T-helper 2 cell treated with Interferon-gamma antibody and Interleukin-4, amounts not matched to agents 5 μg/mL and 100 μg/mL, for 36 hours (primary cell): ENCODE data around the gene ZNF91.
"Not testable (repeated sequence)": the region's sequence is repeated elsewhere in the genome, so short reads cannot be mapped to it uniquely, and the experiment has no call there.

Experiments used
- DNase-seq: peaks from one replicate; pipeline ENCODE4 v3.0.0; 2021; ENCODE audit warnings: low spot score
- H3K27ac Mint-ChIP-seq: one replicate; pipeline ENCODE4 v1.8.0; 2021; ENCODE audit warnings: mild to moderate bottlenecking, mixed read lengths
- H3K27me3 Mint-ChIP-seq: one replicate; pipeline ENCODE4 v1.8.0; 2021; ENCODE audit warnings: low read depth, mixed read lengths
- H3K36me3 Mint-ChIP-seq: one replicate; pipeline ENCODE4 v1.8.0; 2021; ENCODE audit warnings: low read depth, mixed read lengths
- H3K4me1 Mint-ChIP-seq: one replicate; pipeline ENCODE4 v1.8.0; 2021; ENCODE audit warnings: low read depth, mixed read lengths
- H3K4me3 Mint-ChIP-seq: one replicate; pipeline ENCODE4 v1.8.0; 2022; ENCODE audit warnings: mild to moderate bottlenecking, moderate library complexity, mixed read lengths
- H3K9me3 Mint-ChIP-seq: one replicate; pipeline ENCODE4 v1.8.0; 2021; ENCODE audit warnings: mixed read lengths

The ZNF91 gene

DNA sequence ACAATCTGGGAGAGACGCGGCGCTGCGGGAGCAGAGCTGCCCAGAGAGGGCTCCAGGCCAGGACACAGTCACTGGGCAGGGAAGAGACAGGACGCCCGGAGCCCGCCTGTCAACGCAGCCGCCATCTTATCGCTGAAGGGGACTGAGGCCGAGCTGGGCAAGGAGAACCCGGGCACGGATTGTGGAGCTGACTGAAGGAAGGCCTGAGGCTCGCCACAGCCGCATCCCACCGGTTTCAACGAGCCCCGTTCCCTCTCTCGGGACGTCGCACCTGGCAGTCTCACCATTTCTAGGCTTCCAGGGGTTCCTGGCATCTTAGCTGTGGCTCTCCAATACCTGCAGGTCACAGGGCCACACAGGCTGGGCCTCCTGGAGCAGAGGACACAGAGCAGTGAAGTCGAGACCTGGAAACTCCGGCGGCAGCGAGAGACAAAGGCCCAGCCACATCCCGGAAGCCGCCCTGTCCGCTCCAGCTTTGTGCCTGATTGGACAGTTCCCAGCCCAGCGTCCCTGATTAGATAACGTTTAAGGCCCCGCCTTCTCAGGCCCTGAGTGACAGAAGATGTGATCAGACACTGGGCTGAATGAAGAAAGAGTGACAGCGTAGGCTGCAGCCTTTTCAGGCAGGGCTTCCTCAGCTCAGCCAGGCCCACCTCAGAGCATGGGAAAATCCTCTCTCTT lies at the start of gene ZNF91:
Gene ZNF91 (minus strand): TSS at position 431 of the 681 bp plus-strand sequence. CDS start 117 bp downstream, at position 314.
- Mint-ChIP-seq H3K27ac (peak within 1 kb of the TSS; percentile 97), H3K9me3 (peaks cover 34% of the 10 kb centered on the region), H3K36me3 (peaks cover 42% of the 10 kb centered on the region), H3K27me3 (no peaks in the 10 kb centered on the region), H3K4me3 (peak within 1 kb of the TSS; percentile 97), H3K4me1 (peaks cover 3% of the 10 kb centered on the region)
- DNase-seq: peak; percentile 91

DNA sequence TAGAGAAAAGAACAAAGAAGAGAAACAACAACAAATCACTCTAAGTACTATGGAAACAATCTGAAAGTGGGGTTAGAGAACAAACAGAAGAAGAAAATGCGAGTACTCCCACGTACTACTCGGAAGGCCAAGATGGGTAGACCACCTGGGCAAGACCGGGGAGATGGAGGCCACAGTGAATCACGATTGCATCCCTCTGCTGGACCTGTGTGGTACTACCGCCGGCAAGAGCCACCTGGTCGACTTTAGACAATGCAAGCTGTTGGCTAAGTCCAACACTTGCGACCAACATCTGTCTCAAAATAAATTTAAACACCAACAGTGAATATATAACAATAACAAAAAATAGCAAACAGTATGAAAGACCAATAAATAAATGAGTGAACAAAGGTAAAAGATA lies 45.5 kb upstream of the ZNF91 start:
- Mint-ChIP-seq H3K4me3 (no peak overlapping the region), H3K27me3 (no peaks in the 10 kb centered on the region), H3K9me3 (peaks cover 76% of the 10 kb centered on the region), H3K36me3 (peaks cover 2% of the 10 kb centered on the region), H3K27ac (no peak overlapping the region), H3K4me1 (no peaks in the 10 kb centered on the region)
- DNase-seq: no peak

DNA sequence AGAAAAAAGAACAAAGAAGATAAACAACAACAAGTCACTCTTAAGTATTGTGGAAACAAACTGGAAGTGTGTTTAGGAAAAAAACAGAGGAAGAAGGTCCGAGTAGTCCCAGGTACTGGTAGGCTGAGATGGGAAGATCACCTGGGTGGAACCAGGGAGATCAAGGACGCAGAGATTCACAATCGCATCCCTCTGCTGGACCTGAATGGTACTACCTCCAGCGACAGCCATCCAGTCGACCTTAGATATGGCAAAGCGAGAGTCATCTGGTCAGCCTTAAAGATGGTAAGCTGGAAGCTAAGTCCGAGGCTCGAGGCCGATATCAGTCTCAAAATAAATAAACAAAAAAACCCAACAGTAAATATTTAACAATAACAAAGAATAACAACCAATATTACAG lies 44.9 kb upstream of the ZNF91 start:
- Mint-ChIP-seq H3K36me3 (peaks cover 2% of the 10 kb centered on the region), H3K4me1 (no peaks in the 10 kb centered on the region), H3K9me3 (peaks cover 72% of the 10 kb centered on the region)

DNA sequence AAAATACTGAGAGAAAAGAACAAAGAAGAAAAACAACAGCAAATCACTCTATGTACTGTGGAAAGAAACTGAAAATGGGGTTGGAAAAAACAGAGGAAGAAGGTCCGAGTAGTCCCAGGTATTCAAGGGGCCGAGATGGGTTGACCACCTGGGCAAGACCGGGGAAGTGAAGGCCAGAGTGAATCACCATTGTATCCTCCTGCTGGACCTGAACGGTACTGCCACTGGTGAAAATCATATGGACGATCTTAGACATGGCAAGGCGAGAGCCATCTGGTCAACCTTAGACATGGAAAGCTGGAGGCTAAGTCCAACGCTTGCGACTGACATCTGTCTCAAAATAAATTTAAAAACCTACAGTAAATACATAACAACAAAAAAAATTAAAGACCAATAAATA lies 44.4 kb upstream of the ZNF91 start:
- Mint-ChIP-seq H3K9me3 (peaks cover 71% of the 10 kb centered on the region), H3K4me1 (no peaks in the 10 kb centered on the region), H3K4me3 (no peak overlapping the region), H3K36me3 (peaks cover 2% of the 10 kb centered on the region), H3K27ac (no peak overlapping the region), H3K27me3 (no peaks in the 10 kb centered on the region)
- no peak for DNase-seq

More for the DNA sequence above, 44.9 kb upstream of the ZNF91 start:
- no peaks in the 10 kb centered on the region for H3K27me3 Mint-ChIP-seq
- H3K4me3 Mint-ChIP-seq: no peak overlapping the region
- no peak overlapping the region for H3K27ac Mint-ChIP-seq
- no peak for DNase-seq

DNA sequence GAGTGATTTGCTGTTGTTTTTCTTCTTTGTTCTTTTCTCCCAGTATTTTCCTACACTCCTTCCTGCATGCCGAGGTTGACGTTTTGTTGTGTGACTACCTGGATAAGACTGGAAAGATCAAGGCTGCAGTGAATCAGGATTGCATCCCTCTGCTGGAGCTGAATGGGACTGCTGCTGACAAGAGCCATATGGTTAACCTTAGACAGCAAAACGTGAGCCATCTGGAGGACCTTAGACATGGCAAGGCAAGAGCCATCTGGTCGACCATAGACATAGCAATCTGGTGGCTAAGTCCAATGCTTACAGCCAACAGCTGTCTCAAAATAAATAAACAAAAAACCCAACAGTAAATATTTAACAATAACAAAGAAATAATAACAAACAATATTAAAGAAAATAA lies 42.6 kb upstream of the ZNF91 start:
- H3K4me3 Mint-ChIP-seq: no peak overlapping the region
- peaks cover 2% of the 10 kb centered on the region for H3K36me3 Mint-ChIP-seq
- no peak for DNase-seq
- peaks cover 71% of the 10 kb centered on the region for H3K9me3 Mint-ChIP-seq
- H3K4me1 Mint-ChIP-seq: no peaks in the 10 kb centered on the region
- no peaks in the 10 kb centered on the region for H3K27me3 Mint-ChIP-seq
- H3K27ac Mint-ChIP-seq: no peak overlapping the region

GRCh38 chr19:23436944-23437343 lies 41.7 kb upstream of the ZNF91 start:
- Mint-ChIP-seq H3K27ac (no peak overlapping the region), H3K27me3 (no peaks in the 10 kb centered on the region), H3K4me3 (no peak overlapping the region), H3K36me3 (peaks cover 2% of the 10 kb centered on the region), H3K4me1 (no peaks in the 10 kb centered on the region), H3K9me3 (peaks cover 67% of the 10 kb centered on the region)
- DNase-seq: no peak

- no peak for DNase-seq
- Mint-ChIP-seq H3K9me3 (peaks cover 62% of the 10 kb centered on the region), H3K27me3 (no peaks in the 10 kb centered on the region), H3K4me1 (no peaks in the 10 kb centered on the region), H3K27ac (no peak overlapping the region), H3K4me3 (no peak overlapping the region), H3K36me3 (peaks cover 2% of the 10 kb centered on the region)
These were observed 41.0 kb upstream of the ZNF91 start for GRCh38 chr19:23436318-23436717.

DNA sequence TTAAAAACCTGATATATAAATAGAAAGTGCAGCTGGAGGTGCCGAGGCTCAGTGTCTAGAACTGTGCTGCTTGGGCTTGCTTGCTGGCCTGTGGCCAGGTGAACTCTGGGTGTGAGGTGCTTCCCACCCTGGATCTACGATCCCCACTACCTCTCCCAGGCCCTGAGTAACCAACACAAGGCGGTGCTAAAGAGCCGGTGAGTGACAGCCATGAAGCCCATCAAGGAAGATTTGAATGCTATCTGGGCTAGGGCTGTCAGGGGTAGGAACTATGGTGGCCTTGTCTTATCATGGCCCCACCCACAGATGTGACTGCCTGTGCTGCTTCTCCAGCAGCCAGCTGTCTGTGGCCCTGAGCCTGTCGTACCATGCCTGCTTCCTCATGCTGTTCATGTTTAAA lies 25.6 kb upstream of the ZNF91 start:
- Mint-ChIP-seq H3K9me3 (peaks cover 38% of the 10 kb centered on the region), H3K4me1 (peaks cover 1% of the 10 kb centered on the region), H3K4me3 (no peak overlapping the region), H3K27me3 (no peaks in the 10 kb centered on the region), H3K36me3 (no peaks in the 10 kb centered on the region), H3K27ac (no peak overlapping the region)
- no peak for DNase-seq

DNA sequence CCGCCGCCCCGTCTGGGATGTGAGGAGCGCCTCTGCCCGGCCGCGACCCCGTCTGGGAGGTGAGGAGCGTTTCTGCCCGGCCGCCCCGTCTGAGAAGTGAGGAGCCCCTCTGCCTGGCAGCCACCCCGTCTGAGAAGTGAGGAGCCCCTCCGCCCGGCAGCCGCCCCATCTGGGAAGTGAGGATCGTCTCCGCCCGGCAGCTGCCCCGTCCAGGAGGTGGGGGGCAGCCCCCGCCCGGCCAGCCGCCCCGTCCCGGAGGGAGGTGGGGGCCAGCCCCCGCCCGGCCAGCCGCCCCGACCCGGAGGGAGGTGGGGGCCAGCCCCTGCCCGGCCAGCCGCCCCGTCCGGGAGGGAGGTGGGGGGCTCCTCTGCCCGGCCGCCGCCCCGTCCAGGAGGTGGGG lies 24.0 kb upstream of the ZNF91 start:
- H3K4me3 Mint-ChIP-seq, H3K27me3 Mint-ChIP-seq, H3K27ac Mint-ChIP-seq, DNase-seq, H3K36me3 Mint-ChIP-seq, H3K4me1 Mint-ChIP-seq: not testable (repeated sequence)
- H3K9me3 Mint-ChIP-seq: peaks cover 42% of the 10 kb centered on the region

- DNase-seq: no peak
- Mint-ChIP-seq H3K9me3 (peaks cover 31% of the 10 kb centered on the region), H3K4me1 (peaks cover 1% of the 10 kb centered on the region), H3K36me3 (no peaks in the 10 kb centered on the region), H3K27me3 (no peaks in the 10 kb centered on the region), H3K27ac (no peak overlapping the region), H3K4me3 (peak overlapping the region; percentile 55)
These were observed 20.4 kb upstream of the ZNF91 start for GRCh38 chr19:23415561-23416191.

DNA sequence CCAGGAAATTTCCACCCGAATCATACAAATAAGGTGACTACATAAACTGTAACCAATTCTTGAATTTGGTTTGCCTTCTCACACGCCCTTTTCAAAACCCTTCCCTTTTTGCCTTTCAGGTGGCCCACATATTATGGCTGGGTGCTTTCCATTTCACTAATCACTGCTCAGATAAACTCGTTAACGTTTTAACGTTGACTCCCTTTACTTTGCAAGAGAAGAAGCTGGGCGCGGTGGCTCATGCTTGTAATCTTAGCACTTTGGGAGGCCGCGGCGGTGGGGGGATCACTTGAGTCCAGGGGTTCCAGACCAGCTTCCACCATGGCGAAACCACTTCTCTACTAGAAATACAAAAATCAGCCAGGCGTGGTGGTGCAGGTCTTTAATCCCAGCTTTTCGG lies 19.8 kb upstream of the ZNF91 start:
- Mint-ChIP-seq H3K9me3 (peaks cover 27% of the 10 kb centered on the region), H3K36me3 (no peaks in the 10 kb centered on the region), H3K27me3 (no peaks in the 10 kb centered on the region), H3K4me1 (peaks cover 1% of the 10 kb centered on the region), H3K4me3 (peak overlapping the region; percentile 55), H3K27ac (no peak overlapping the region)
- no peak for DNase-seq

DNA sequence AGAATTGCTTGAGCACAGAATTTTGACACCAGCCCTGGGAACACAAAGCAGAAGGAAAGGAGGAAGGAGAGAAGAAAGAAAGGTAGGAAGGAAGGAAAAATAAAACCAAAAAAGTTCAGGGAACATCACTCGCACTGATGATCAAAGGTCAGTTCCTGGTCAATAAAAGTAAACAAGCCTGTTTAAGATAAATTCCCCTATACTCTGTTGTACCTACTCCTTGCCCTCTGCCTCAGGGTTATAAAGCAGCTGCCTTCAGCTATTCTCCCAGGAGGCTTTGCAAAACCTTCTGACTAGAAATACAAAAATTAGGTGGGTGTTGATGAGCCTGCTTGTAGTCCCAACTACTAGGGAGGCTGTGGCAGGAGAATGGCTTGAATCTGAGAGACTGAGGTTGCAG lies 14.9 kb upstream of the ZNF91 start:
- H3K27ac Mint-ChIP-seq: no peak overlapping the region
- peaks cover 1% of the 10 kb centered on the region for H3K36me3 Mint-ChIP-seq
- DNase-seq: no peak
- H3K27me3 Mint-ChIP-seq: no peaks in the 10 kb centered on the region
- H3K4me1 Mint-ChIP-seq: no peaks in the 10 kb centered on the region
- peaks cover 56% of the 10 kb centered on the region for H3K9me3 Mint-ChIP-seq
- H3K4me3 Mint-ChIP-seq: no peak overlapping the region

- no peak for DNase-seq
- Mint-ChIP-seq H3K36me3 (peaks cover 1% of the 10 kb centered on the region), H3K27ac (no peak overlapping the region), H3K4me3 (no peak overlapping the region), H3K4me1 (no peaks in the 10 kb centered on the region), H3K9me3 (peaks cover 53% of the 10 kb centered on the region), H3K27me3 (no peaks in the 10 kb centered on the region)
These were observed 14.2 kb upstream of the ZNF91 start for GRCh38 chr19:23409392-23410048.

DNA sequence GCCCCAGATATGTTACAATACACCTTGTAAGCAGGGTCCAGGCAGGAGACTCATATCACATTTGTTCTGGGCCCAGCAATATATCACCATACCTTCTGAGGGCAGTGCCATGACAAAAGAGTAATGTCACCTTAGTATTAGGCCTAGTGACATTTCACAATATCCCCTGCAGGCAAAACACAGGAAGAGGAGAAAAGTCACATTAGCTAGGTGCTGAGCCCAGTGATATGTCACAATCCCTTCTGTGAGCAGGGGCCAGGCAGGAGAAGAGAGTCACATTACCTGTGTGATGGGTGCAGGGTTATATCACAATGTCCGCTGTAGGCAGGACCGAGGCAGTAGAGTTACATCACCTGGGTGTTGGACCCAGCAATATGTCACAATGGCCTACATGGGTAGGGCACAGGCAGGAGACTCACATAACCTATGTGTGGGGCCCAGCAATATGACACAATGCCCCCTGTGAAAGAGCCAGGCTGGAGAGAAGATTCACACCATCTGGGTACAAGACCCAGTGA lies 12.4 kb upstream of the ZNF91 start:
- no peak overlapping the region for H3K27ac Mint-ChIP-seq
- H3K36me3 Mint-ChIP-seq: peaks cover 1% of the 10 kb centered on the region
- no peaks in the 10 kb centered on the region for H3K27me3 Mint-ChIP-seq
- no peak for DNase-seq
- no peak overlapping the region for H3K4me3 Mint-ChIP-seq
- H3K9me3 Mint-ChIP-seq: peaks cover 58% of the 10 kb centered on the region
- H3K4me1 Mint-ChIP-seq: no peaks in the 10 kb centered on the region
